ENCODE results near the gene SCIMP. TPM values are rescaled to one million over a fixed set of nuclear protein-coding genes. Genes with fewer than 3 reads are reported as not detected.
A peak's percentile ranks its signal among the peaks of the same experiment; 100 is the strongest.
"Not testable (repeated sequence)": the region's sequence is repeated elsewhere in the genome, so short reads cannot be mapped to it uniquely, and the experiment has no call there.

SCIMP gene
- total RNA-seq, 2 donors from 2014 or later, result 4.5 to 7.3 TPM

- intact Hi-C loops (cut with DNase I), result no loop called here
- DNase-seq (ENCODE audit: low spot score), result no peak
Observed at GRCh38 chr17:5203178-5203907, 31.3 kb downstream of the SCIMP start.

- intact Hi-C loops (cut with DNase I), result no loop called here
- DNase-seq (ENCODE audit: low spot score), result no peak
Observed at GRCh38 chr17:5201011-5201410, 33.6 kb downstream of the SCIMP start.

- intact Hi-C loops (cut with DNase I), result no loop called here
- no peak for DNase-seq (ENCODE audit: low spot score)
Observed at GRCh38 chr17:5200360-5200759, 34.3 kb downstream of the SCIMP start.

GRCh38 chr17:5198472-5198871, 36.2 kb downstream of the SCIMP start:
- intact Hi-C loops (cut with DNase I), result loop anchor here in 1 of 2 donors (10.0 kb wide), 1 partner anchor 244 kb away; the partner anchor contains the start of gene ENO3
- DNase-seq (ENCODE audit: low spot score), result no peak

- no peak for DNase-seq (ENCODE audit: low spot score)
Observed at GRCh38 chr17:5194346-5194745, 40.3 kb downstream of the SCIMP start.

GRCh38 chr17:5191541-5192417, 42.9 kb downstream of the SCIMP start, which contains the start of gene ZNF594:
Gene ZNF594 (minus strand): TSS chr17:5191868. CDS start chr17:5184256, 7,612 bp downstream.
- DNase-seq (ENCODE audit: low spot score), result peak; percentile 99
- intact Hi-C loops (cut with DNase I), result loop anchor here in 1 of 2 donors (10.0 kb wide), 1 partner anchor 237 kb away; the partner anchor contains the start of gene ENO3

More at GRCh38 chr17:5194346-5194745, 40.3 kb downstream of the SCIMP start:
- intact Hi-C loops (cut with DNase I), result loop anchor here in 1 of 2 donors (10.0 kb wide), 1 partner anchor 240 kb away; the partner anchor contains the start of gene ENO3

- intact Hi-C loops (cut with DNase I), result no loop called here
- no peak for DNase-seq (ENCODE audit: low spot score)
Observed at GRCh38 chr17:5184288-5184687, 50.4 kb downstream of the SCIMP start.

- no peak for DNase-seq (ENCODE audit: low spot score)
- intact Hi-C loops (cut with DNase I), result no loop called here
Observed at GRCh38 chr17:5183410-5183793, 51.3 kb downstream of the SCIMP start.

GRCh38 chr17:5182597-5183409, 51.9 kb downstream of the SCIMP start:
- no peak for DNase-seq (ENCODE audit: low spot score)
- intact Hi-C loops (cut with DNase I), result no loop called here

GRCh38 chr17:5181509-5182305, 53.0 kb downstream of the SCIMP start:
- intact Hi-C loops (cut with DNase I), result no loop called here

GRCh38 chr17:5179003-5179402, 55.7 kb downstream of the SCIMP start:
- intact Hi-C loops (cut with DNase I), result no loop called here
- no peak for DNase-seq (ENCODE audit: low spot score)

More at GRCh38 chr17:5181509-5182305, 53.0 kb downstream of the SCIMP start:
- DNase-seq (ENCODE audit: low spot score), result no peak

- DNase-seq (ENCODE audit: low spot score); intact Hi-C loops (cut with DNase I): not testable (repeated sequence)
Observed at GRCh38 chr17:5175027-5175426, 59.6 kb downstream of the SCIMP start.

GRCh38 chr17:5165791-5166564, 68.7 kb downstream of the SCIMP start:
- not testable (repeated sequence) for DNase-seq (ENCODE audit: low spot score)

GRCh38 chr17:5164436-5164835, 70.2 kb downstream of the SCIMP start:
- DNase-seq (ENCODE audit: low spot score), result no peak
- intact Hi-C loops (cut with DNase I), result no loop called here

More at GRCh38 chr17:5165791-5166564, 68.7 kb downstream of the SCIMP start:
- intact Hi-C loops (cut with DNase I), result not testable (repeated sequence)

GRCh38 chr17:5161793-5162192, 72.9 kb downstream of the SCIMP start:
- DNase-seq (ENCODE audit: low spot score); intact Hi-C loops (cut with DNase I): not testable (repeated sequence)

- DNase-seq (ENCODE audit: low spot score); intact Hi-C loops (cut with DNase I): not testable (repeated sequence)
Observed at GRCh38 chr17:5160702-5161101, 74.0 kb downstream of the SCIMP start.

Measured in posterior vena cava (tissue), 2 donors.